ENCODE results near the gene FADD.
A peak's percentile ranks its signal among the peaks of the same experiment; 100 is the strongest.

FADD gene

DNA sequence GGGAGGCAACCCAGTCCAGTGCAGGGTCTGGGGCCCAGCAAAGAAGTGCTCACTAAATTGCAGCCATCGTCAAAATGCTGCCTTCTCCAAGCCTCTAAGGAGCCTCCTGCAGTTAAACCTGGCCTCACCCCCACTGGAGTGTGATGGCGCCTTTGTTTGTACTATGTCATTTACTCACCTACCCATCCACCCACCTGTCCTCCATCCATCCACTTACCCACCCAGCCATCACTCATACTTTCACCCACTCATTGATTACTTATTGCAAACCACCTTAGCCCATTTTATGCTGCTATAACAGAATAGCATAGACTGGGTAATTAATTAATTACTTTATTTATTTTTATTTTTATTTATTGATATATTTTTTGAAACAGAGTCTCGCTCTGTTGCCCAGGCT, 38.6 kb downstream of the FADD start:
- no peak for DNase-seq

DNA sequence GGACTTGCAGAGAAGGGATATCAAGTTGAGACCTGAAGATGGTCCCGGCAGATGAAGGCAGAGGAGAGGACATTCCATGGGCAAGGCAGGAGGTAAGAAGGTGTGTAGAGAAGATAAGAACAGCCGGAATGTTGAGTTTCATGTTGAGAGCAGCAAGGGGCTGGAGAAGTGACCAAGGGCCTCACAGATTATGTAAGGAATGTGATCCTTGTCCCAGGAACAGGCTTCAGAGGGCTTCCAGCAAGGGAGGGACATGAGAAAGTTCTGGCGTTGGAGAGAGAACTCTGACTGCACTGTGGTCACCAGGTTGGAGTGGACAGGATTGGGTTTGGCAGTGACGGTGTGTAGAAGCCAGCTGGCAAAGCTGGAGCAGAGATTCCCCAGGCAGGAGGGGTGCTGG, 39.8 kb downstream of the FADD start:
- DNase-seq: no peak

DNA sequence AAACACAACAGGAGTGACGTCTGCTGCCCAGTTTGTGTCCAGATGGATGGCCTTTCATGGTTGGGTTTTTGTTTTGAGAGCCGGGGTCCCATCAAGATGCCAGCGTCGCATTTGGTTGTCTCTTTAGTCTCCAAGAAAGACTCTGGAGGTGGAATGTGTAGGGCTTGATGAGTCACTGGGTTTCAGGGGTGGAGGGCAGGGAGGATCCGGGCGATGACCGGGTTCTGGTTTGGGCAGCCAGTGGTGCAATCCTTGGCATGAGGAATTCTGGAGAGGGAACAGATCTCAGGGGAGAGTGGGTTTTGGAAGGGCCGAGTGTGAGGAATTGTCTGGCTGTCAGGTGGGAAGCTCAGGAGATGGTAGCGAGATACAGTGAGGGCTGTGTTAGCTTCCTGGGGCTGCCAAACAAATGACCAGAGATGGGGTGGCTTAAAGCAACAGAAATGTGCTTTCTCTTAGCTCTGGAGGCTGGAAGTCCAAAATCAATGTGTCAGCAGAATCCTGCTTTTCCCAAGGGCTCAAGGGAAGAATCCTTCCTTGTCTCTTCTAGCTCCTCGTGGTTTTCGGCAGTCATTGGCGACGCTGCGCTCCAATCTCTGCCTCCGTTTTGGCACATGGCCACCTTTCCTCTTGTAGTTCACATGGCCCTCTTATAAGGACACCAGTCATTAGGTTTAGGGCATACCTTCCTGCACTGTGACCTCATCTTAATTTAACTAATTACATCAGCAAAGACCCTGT, 41.0 kb downstream of the FADD start:
- DNase-seq: no peak

DNA sequence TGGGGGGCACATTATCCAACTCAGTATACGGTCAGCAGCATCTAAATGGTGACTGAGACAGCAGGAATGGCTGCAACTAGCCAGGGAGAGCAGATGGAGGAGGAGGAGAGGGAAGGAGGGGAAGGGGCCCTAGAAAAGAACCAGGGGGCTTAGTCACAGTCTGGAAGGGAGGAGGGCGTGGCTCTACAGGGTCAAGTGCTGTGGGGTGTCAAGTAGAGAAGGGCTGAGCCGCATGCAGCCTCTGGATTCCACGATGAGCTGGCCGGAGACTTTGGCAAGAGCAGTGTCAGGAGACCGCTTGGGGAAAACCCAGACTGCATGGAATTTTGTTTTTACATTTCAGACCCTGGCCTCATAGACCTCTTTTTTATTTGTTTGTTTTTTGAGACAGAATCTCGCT, 41.6 kb downstream of the FADD start:
- DNase-seq: no peak

DNA sequence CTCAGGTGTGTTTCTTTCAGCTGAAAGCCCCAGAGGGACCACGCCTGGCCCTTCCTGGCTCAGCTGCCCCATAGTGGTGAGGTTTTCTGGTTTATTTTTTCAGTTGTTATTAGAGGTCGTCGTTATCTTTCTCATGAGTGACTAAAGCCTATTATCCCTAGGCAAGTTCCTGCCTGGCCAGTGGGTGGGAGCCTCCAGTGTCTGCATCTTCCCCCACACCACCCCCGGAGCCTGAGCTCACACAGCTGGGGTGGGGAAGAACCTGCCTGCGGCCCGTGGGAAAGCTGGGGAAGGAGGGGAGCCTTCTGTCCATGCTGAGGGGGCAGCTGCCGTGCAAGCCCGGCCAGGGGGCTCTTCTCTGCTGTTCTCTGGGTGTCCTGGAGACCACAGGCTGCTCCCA, 43.1 kb downstream of the FADD start:
- DNase-seq: no peak

DNA sequence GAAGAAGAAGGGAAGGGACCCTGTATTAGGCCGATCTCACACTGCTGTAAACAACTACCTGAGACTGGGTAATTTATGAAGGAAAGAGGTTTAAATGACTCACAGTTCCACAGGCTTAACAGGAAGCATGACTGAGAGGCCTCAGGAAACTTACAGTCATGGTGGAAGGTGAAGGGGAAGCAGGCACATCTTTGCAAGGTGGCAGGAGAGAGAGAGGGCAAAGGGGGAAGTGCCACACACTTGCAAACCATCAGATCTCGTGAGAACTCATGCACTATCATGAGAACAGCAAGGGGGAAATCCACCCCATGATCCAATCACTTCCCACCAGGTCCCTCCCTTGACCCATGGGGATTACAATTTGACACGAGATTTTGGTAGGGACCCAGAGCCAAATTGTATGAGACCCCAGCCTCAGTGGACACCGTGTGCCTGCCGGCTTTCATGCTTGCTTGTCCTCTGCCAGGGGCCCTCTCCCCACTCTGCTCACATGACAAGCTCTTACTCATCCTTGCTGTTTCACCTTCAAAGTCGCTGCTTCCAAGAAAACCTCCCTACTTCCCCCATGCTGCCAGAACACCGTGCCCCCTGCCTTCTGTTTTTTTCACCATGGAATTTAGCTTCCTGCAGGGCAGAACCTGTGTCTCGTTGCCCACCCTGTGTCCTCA, 44.1 kb downstream of the FADD start:
- DNase-seq: no peak

DNA sequence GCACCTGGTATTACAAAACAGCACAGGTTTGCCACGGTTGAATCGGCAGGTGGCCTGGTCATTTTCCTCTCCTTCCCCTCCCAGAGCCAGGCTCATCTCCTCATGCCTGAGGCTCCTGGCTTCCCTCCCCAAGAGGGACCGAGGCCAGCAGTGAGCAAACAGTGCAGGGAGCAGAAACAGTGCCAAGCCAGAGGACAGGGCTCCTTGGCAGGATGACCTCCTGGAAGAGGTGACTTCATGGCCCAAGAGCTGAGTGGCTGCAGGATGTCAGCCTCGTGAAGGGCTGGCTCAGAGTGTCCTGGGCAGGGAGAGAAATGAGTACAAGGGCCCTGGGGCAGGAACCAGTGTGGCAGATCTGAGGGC, 44.6 kb downstream of the FADD start:
- DNase-seq: no peak

DNA sequence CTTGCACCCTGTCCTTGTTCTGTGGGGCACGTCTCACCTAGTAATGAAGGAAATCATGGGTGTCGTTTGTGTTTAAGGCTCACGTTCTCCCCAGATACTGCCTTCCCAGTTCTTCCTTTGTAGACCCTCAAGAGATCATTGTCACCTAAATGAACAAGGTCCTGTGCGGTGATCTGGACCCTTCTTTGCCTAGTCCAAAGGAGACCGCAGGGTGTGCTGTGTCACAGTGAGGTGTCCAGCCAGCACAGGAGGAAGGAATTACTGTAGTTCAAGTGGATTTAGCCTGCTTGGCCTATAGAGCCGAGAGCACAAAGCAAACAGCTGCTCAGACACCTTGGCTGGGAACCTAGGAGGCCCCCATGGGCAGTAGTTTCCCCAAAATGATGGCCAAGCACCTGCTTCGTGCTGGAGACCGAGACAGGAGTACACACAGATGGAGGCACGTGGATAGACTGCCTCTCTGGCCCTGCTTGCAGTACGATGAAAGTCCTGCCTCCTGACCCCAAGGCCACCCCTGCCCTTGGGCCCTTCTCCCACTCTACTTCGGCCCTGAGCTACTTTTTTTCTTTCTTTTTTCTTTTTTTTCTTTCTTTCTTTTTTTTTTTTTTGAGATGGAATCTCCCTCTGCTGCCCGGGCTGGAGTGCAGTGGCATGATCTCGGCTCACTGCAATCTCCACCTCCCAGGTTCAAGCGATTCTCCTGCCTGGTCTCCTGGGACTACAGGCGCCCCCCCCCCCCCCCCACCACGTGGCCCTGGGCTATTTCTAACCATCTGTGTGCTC, 48.0 kb downstream of the FADD start:
- no peak for DNase-seq

DNA sequence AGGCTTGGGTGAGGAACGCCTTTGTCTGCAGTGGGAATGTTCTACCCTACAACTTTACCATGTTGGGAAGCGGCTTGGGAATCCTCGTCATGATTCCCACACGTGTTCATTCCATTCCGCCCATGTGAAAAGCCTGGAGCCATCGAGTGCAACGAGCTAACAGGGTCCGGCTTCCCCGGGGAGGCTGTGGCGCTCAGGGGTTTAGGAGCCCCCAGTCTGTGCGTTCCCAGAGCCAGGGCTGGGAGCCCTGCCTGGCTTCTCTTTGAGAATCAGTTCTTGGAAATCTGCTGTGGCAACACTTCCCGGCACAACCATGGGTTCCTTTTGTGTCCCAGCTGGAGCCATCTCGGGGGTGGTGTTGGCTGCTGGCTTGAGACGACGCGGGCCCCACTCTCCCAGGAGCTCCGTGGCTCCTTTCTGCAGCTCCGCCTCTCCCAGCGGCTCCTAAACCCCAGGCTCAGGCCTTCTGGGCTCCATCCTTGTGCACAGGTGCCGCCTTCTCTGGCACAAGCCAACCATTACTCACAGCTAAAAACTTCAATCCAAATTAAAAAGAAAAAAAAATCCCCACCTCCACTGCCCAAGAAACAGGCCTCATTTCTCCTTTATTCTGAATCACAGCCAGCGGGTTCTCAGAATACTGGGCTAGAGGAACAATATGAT, 48.7 kb downstream of the FADD start:
- DNase-seq: no peak

DNA sequence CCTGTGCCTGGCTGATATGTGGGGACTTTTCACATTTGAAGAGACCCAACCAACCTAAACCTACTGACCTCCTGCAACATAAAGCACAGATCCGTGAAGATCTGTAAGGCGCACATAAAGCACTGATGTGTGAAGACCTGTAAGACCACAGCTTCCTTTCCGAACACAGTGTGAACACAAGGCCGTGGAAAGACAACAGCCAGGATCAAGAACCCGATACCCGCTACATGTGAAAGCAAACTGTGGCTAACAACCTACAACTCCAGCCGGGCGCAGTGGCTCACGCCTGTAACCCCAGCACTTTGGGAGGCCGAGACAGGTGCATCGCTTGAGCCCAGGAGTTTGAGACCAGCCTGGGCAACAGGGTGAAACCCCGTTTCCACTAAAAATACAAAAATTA, 49.7 kb downstream of the FADD start:
- DNase-seq: no peak

DNA sequence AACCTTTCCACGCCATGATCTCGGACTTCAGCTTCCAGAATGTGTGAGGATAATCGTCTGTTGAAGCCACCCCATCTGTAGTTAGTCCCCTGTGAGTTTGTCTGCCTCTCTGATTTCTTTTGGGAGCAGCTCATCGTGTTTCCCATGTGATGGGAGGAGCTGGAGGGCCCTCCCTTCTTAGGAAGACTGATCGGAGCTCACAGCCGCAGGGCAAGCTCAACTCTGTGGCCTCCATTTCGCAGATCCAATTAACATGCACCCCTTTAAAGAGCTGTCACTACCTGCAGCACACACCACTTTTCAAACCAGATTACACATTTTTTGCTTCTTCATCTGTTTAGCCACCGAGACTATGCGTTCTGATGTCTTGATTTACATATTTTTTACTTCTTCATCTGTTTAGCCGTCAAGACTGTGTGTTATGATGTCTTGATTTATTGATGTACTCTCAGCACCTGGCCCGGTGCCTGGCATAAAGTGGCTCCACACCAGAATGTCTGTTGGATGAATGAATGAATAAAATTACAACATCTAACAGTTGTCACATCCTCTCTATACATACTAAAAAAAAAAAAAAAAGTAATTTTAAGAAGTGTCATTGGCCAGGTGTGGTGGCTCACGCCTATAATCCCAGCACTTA, 52.5 kb downstream of the FADD start:
- peak; percentile 4 for DNase-seq
